Left kidney (tissue), 2 donors: Measurements from ENCODE around the gene FIGNL1. TPM values are rescaled to one million over a fixed set of nuclear protein-coding genes. Genes with fewer than 3 reads are reported as not detected.
A peak's percentile ranks its signal among the peaks of the same experiment; 100 is the strongest.
"Not testable (repeated sequence)": the region's sequence is repeated elsewhere in the genome, so short reads cannot be mapped to it uniquely, and the experiment has no call there.

Experiments
- DNase-seq: peaks from one replicate; pipeline ENCODE4 v3.0.0-alpha.2; 2013
- polyA plus RNA-seq: library from polyadenylated mRNA; unstranded; fragments of 120-200 nt; gene quantifications from one replicate; pipeline ENCODE4 v1.2.1, GENCODE V29; 2013; ENCODE audit not compliant: insufficient read length

Gene FIGNL1
- polyA plus RNA-seq, 1 donor = 36.7 TPM

- no peak for DNase-seq
Observed at GRCh38 chr7:50473531-50473930, 23.4 kb upstream of the FIGNL1 start.

DNA sequence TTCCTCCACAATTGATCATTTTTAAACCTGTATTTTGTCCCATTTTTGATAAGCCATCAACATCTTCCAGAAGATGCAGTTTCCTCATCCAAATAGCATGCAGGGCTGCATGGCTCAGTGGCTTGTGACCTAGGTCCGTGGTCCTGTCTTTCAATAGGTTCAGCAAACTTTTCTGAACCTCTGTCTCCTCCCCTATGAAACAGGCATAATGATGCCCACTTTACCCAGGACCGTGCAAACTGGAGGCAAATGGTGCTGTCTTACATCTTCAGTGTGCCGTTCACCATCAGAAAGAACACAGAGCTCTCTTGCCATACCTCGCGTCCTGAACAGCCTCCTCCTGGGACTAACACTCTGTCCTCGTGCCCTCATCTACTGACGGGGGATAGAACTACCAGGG is 22.3 kb upstream of the FIGNL1 start:
- no peak for DNase-seq

DNA sequence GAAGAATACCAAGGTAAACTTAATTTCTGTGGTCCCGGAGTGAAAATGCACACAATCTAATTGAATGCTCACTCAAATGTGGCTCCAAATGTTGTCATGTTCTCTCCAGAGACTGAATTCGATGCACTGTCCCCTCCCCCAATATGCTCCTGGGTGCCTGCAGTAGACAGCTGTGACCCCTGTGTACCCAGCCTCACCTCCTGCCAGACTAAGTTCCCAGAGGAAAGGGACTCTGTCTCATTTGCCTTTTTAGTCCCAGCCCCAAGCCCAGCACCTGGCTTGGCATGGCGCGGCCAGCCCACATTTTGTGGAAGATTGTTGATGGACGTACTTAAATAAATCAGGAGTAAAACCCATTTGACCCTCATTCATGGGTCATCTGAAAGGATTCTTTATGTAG is 21.8 kb upstream of the FIGNL1 start:
- DNase-seq = no peak

DNA sequence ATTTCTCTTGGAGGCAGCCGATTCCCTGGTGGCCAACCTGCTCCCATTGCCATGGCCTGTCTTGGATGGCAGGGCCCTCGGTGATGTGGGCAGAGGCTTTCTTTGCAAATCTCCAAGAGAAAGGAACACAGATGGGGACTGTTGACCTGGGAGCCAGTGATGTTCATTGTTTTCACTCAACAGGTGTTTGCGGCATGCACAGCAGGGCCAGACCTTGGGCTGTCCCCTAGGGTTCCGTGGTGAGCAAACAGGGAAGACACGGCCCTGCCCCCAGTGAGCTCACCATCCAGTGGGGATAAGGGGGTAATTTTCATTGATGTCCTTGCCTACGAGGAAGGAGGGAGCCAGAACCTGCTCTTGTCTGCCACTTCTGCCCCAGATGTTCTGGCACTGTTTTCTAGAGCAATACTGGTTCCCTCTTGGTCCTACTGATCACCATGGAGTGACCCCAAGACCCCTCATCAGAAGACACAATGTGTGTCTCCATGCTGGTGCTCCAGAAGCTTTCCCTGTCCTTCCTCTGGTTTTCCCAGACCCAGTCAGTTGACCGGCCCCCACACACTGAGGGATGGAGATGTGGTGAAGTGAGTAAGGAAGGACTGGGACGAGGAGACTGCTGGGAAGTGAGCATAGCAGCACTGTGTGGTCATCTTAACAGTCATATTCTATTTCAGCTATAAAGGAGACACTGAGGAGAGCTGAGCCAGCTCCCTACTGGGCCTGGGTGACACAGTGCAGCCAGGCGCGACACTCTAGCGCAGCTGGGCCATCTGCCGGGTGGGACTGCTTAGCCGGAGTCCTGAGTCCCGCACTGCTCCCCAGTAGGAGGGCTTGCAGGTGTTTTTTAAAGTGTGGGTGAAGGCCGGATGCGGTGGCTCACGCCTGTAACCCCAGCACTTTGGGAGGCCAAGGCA is 20.4 kb upstream of the FIGNL1 start:
- DNase-seq = no peak

- DNase-seq = no peak
Observed at GRCh38 chr7:50469181-50469580, 19.0 kb upstream of the FIGNL1 start.

DNA sequence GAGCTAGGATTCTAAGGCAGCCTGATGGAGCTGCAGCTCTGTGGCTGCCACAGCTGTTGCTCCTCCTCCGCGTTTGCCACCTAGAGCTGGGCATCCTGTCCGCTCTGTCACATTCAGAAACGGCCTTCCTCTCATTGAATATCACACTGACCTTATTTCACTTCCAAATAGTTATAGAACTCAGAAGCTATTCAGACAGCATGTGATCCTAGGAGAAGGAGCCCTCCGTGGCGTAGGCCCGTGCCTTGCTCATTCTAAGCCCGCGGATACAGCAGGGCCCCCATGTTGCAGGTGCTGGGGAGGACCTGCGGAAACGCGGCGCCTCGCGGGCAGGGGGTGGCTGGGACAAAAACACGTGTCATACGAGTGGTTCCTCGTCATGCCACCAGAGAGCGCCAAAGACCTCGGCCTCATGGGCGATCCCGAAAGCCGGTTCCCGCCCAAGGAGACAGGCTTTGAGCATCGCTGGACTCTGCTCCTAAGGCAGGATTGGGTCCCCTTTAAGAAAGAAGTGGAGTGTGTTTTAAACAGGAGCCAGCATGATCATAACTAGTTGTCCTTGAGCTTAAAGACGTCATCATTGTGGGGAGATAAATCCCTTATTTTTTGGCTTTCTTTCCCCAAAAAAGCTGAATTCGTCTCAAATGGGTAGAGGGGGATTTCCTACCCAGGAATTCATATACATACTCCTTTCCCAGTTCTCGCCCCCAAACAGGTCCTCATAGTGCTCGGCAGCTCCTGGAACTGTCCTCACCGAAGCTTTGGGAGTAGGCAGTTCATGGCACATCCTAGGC is 17.9 kb upstream of the FIGNL1 start:
- DNase-seq = peak; percentile 59

GRCh38 chr7:50466815-50467585 is 16.9 kb upstream of the FIGNL1 start:
- no peak for DNase-seq

DNA sequence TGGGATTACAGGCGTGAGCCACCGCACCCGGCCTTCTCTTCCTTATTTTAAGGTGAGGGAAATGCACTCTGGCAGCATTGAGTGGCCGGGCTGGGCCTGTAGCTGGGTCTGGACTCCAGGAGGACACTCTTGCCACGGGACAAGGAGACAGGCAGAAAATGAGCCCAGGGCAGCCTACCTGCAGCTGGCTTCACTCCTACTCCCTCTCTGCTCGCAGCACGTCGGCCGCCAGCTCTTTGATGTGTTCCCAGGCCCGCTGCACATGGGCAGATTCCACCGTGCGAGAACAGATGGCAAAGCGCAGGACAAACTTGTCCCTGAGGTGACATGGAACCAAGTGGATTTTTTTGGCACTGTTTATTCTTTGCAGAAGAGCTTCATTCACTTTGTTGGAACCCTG is 12.9 kb upstream of the FIGNL1 start:
- DNase-seq = no peak

GRCh38 chr7:50462361-50462760 is 12.2 kb upstream of the FIGNL1 start:
- no peak for DNase-seq

DNA sequence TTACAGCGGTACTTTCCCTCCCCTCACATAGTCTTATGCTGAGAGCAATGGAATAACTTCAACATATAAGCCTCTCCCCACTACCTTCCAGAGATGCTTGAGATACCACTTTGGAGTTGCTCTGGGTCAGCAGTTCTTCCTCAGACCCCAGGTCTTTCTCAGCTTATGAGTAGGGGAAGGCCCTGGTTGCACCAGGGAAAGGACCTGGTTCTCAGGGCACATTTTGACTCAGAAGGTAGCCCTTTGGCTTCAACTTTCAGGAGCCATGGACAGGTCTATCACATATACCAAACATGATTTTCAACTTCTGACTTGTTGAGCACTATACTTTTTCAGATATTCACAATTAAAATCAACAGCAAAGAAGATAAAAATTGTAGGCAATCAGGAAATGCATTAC is 11.5 kb upstream of the FIGNL1 start:
- DNase-seq = no peak

DNA sequence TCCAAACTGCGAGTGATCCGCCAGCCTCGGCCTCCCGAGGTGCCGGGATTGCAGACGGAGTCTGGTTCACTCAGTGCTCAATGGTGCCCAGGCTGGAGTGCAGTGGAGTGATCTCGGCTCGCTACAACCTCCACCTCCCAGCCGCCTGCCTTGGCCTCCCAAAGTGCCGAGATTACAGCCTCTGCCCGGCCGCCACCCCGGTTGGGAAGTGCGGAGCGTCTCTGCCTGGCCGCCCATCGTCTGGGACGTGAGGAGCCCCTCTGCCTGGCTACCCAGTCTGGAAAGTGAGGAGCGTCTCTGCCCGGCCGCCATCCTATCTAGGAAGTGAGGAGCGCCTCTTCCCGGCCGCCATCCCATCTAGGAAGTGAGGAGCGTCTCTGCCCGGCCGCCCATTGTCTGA is 9.0 kb upstream of the FIGNL1 start:
- DNase-seq = not testable (repeated sequence)

- not testable (repeated sequence) for DNase-seq
Observed at GRCh38 chr7:50458651-50459050, 8.5 kb upstream of the FIGNL1 start.

DNA sequence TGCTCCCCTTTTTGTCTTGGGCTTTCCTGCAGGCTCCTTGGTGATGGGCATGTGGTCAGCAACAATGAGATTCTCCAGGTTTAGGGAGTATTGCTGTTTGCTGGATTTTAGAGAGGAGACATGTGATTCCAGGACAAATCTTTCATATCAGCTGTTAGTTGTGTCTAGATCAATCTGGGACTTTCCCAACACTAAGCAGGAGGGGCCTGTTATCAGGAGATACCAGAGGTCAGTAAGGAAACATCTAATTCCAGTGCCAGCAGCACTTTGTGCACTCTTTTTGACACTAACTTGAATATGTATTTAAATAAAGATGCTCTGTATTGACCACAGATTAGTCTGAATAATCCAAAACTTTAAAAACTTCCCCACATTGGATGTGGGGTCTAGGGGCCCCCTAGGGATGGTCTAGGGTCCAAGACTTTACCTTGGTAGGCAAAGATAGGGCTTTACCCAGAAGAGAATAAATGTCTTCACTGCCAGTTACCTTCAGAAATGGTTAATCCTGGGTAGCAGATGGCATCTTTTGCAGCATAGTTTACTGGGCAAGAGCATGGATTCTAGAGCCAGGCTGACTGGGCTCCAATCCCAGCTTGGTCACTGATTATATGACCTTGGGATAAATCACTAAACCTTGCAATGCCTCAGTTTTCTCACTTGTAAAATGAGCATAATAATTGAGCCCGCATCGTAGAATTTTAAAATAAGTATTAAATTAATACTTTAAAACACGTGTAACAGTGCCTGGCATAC is 6.4 kb upstream of the FIGNL1 start:
- no peak for DNase-seq

GRCh38 chr7:50455658-50456057 is 5.5 kb upstream of the FIGNL1 start:
- DNase-seq = no peak

GRCh38 chr7:50454968-50455367 is 4.8 kb upstream of the FIGNL1 start:
- no peak for DNase-seq

DNA sequence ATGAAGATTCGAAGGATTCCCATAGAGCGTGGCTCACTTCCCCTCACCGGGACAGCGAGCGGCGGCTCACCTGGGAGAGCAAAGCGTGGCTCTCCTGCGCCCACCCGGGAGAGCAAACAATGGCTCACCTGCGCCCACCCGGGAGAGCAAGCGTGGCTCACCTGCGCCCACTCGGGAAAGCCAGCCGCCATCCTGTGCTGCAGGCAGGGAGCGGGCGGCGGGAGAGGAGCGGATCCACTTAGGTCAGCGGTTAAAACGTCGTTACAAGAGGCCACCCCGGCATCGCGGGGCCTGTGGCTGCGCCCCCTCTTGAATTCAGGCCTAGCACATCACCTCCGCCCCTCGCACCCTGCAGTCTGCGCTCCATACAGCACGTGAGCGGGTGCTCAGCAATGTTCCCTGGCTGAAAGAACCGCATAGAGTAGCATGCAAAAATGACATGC is 461 bp upstream of the FIGNL1 start:
- DNase-seq = peak; percentile 0

GRCh38 chr7:50449501-50449880 is 659 bp downstream of the FIGNL1 start:
- DNase-seq = peak; percentile 1

DNA sequence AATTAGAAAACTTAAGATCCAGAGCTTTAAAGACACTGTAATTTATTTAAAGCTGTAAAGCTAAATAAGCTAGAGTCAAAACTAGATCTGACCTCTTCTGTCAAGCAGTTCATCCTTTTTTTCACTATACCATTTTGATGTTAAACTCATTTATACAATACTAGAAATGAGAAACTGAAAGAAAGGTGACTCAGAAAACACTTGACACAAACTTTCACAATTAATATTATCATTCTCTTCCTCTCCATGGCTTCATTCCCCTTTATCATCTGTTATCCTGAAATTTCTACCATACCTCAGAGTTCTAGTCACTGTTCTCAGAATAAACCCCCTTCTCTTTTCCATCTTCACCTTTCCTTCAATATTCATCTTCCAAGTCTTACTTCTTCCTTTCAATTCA is 1.3 kb downstream of the FIGNL1 start:
- DNase-seq = no peak

DNA sequence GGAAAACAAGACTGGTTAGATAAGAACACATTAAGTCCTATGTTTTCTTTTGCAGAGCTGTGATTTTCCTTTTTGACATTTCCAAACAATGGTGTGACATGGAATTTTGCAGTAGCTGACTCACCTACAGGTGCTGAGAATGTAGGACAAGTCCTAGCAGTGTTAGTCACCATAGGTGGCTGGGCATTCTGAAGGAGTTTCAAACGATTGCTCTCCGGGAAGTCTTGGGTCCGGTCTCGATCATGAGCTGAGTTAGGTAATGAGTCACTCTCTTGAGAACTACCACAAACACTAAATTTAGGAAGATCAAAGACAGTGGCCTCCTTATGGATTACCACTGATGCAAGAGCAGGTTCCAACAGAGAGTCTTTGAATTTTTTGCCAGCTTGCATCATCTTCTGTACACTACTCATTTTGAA is 3.6 kb downstream of the FIGNL1 start:
- DNase-seq = no peak

GRCh38 chr7:50436133-50436806 is 13.9 kb downstream of the FIGNL1 start:
- DNase-seq = no peak

DNA sequence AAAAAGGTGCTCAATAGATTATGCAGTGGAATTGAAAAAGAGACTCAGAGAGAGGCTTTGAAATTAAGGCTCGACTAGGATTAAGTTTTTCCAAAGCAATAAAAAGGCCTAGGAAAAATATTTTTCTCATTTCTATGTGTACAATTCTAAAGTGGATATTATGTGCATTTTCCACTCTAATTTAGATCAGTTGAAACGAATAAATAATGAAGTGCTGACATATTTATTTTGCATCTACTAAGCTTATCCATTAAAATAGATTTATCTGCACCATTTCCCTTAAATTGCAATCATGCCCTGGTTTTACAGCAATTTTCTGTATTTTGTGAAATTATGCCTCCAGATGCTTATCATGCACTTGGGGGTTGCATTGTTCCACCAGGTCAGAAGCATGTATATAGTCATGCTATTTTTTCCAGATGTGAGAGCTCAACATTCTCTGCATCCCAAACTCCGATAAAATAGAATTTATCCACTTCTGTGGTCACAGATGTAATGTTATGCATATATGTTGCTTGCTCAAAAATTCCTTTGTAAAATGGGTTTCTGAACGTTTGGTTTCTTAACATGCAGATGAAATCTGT is 18.3 kb downstream of the FIGNL1 start:
- DNase-seq = no peak
